ENCODE data around the gene ABHD2. TPM values are rescaled to one million over a fixed set of nuclear protein-coding genes. Genes with fewer than 3 reads are reported as not detected.

ABHD2 gene
- total and polyA plus RNA-seq, 2 experiments from 2014 or later, result 5.2 to 15.2 TPM

DNA sequence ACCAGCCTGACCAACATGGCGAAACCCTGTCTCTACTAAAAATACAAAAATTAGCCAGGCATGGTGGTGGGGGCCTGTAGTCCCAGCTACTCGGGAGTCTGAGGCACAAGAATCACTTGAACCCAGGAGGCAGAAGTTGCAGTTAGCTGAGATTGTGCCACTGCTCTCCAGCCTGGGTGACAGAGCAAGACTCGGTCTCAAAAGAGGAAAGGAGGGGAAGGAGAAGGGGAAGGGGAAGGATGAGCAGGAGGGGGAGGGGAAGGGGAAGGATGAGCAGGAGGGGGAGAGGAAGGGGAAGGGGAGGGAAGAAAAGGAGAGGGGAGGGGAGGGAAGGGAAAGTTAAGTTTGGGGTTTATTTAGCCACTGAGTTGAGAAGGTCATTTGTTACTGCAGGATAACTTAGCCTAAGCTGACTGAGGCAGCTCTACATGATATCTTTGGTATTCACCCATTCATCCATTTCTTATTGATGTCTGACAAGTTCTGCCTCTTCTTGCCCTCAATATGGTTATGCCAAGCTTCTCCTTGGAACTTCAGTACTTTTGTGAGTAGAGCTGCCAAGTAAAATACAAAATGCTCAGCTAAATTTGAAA lies 15.9 kb upstream of the ABHD2 start (continued):
- TF ChIP-seq, protein P1, sequence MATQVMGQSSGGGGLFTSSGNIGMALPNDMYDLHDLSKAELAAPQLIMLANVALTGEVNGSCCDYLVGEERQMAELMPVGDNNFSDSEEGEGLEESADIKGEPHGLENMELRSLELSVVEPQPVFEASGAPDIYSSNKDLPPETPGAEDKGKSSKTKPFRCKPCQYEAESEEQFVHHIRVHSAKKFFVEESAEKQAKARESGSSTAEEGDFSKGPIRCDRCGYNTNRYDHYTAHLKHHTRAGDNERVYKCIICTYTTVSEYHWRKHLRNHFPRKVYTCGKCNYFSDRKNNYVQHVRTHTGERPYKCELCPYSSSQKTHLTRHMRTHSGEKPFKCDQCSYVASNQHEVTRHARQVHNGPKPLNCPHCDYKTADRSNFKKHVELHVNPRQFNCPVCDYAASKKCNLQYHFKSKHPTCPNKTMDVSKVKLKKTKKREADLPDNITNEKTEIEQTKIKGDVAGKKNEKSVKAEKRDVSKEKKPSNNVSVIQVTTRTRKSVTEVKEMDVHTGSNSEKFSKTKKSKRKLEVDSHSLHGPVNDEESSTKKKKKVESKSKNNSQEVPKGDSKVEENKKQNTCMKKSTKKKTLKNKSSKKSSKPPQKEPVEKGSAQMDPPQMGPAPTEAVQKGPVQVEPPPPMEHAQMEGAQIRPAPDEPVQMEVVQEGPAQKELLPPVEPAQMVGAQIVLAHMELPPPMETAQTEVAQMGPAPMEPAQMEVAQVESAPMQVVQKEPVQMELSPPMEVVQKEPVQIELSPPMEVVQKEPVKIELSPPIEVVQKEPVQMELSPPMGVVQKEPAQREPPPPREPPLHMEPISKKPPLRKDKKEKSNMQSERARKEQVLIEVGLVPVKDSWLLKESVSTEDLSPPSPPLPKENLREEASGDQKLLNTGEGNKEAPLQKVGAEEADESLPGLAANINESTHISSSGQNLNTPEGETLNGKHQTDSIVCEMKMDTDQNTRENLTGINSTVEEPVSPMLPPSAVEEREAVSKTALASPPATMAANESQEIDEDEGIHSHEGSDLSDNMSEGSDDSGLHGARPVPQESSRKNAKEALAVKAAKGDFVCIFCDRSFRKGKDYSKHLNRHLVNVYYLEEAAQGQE (IDR thresholded peaks at IDR 0.05; ENCODE audit: unreplicated experiment), result no peak
- no peak for TF ChIP-seq ZNF114 (CRISPR knock-in tag; IDR thresholded peaks at IDR 0.05)
- TF ChIP-seq JUNB (IDR thresholded peaks at IDR 0.05; ENCODE audit: unreplicated experiment), result no peak
- TF ChIP-seq EZH2 (IDR thresholded peaks at IDR 0.05; ENCODE audit: low read depth, unreplicated experiment), result no peak
- no peak for TF ChIP-seq ZNF331 (CRISPR knock-in tag; IDR thresholded peaks at IDR 0.05; ENCODE audit: low read depth)
- TF ChIP-seq ETS1 (IDR thresholded peaks at IDR 0.05), result no peak
- TF ChIP-seq NANOG (IDR thresholded peaks at IDR 0.05; ENCODE audit: borderline replicate concordance), result no peak
- TF ChIP-seq EZH2phosphoT487 (IDR thresholded peaks at IDR 0.05; ENCODE audit: unreplicated experiment), result no peak

DNA sequence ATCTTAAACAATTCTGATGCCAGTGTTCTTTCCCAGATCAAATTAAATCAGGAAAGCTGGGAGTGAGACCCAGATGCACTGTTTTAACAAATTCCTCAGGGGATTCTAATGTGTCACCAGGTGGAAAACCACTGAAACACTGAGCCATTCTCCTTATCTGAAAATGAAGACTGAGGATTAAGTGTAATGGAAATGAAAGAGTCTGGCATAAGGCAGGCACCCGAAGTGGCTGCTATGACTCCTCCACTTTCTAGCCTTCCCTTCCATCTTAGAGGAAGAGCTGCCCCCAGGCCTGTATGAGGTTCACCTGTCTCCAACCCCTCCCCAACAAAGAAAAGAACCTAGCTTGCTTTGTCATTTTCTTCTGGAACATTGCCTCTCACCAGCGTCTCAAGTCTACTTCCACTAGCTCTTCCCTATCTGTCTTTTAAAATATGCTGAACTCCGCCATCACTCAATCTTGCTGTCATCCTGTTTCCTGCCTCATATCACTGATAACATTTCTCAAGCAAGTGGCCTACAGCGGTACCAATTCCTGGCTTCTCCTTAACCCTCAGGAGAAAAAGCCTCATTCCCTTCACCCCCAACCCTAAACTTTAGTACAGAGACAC lies 13.7 kb upstream of the ABHD2 start:
- Histone ChIP-seq H3K4me2 (no peak overlapping the region), H3K4me1 (ENCODE audit: insufficient read depth) (peaks cover 10% of the 10 kb centered on the region), H2AFZ (no peak overlapping the region), H3K27ac (ENCODE audit: low read depth) (no peak overlapping the region), H3K79me2 (replicated peaks; ENCODE audit: insufficient read depth) (no peaks in the 10 kb centered on the region), H3K4me3 (no peak overlapping the region), H3K9me2 (ENCODE audit: insufficient read depth) (no peaks in the 10 kb centered on the region), H3K27me3 (ENCODE audit: insufficient read depth) (no peaks in the 10 kb centered on the region), H3K36me3 (ENCODE audit: insufficient read depth) (no peaks in the 10 kb centered on the region; the same call in 1 of the 2 replicates), H4K20me1 (replicated peaks; ENCODE audit: insufficient read depth) (no peaks in the 10 kb centered on the region), H3F3A (replicated peaks; ENCODE audit: low read depth) (no peaks in the 10 kb centered on the region)
- H3K36me3 Mint-ChIP-seq (ENCODE audit: low read depth), result peaks cover 4% of the 10 kb centered on the region; the same call in 1 of the 3 replicates
- no peak for DNase-seq (ENCODE audit: low spot score)
- H3K27ac Mint-ChIP-seq, result no peak overlapping the region
- H3K9me3 Mint-ChIP-seq, result peaks cover 9% of the 10 kb centered on the region; the same call in 1 of the 3 replicates
- peaks cover 4% of the 10 kb centered on the region for H3K27me3 Mint-ChIP-seq (ENCODE audit: insufficient read depth, low read depth, poor library complexity)
- H3K4me1 Mint-ChIP-seq, result peaks cover 12% of the 10 kb centered on the region
- no peak overlapping the region for H3K4me3 Mint-ChIP-seq
- ATAC-seq, result no peak
- TF ChIP-seq ZNF114 (CRISPR knock-in tag; IDR thresholded peaks at IDR 0.05), result no peak
- TF ChIP-seq POLR2AphosphoS5 (IDR thresholded peaks at IDR 0.05; ENCODE audit: low read depth), result no peak
- no peak for TF ChIP-seq NANOG (IDR thresholded peaks at IDR 0.05; ENCODE audit: borderline replicate concordance)
- no peak for TF ChIP-seq ETS1 (IDR thresholded peaks at IDR 0.05)
- no peak for TF ChIP-seq STAT1 (IDR thresholded peaks at IDR 0.05; ENCODE audit: unreplicated experiment)
- no peak for TF ChIP-seq ZNF331 (CRISPR knock-in tag; IDR thresholded peaks at IDR 0.05; ENCODE audit: low read depth)
- no peak for TF ChIP-seq CTCF (conservative IDR thresholded peaks at IDR 0.05; ENCODE audit: low read depth in 2 of 2)

Measured in GM23338 (cell line).